GM12892 (cell line): Measurements from ENCODE around the gene LLGL1.

Source experiments
- POLR2AphosphoS5 ChIP-seq: IDR thresholded peaks from 2 replicates; pipeline ENCODE4 v1.6.1; 2011; ENCODE audit warnings: low read depth, low read length, control low read depth
- TAF1 ChIP-seq: IDR thresholded peaks from 2 replicates; pipeline ENCODE4 v1.6.1; 2011; ENCODE audit warnings: low read depth, mild to moderate bottlenecking, control low read depth, low read length, borderline replicate concordance

- TF ChIP-seq POLR2AphosphoS5 (no peak), TAF1 (no peak)
Observed at GRCh38 chr17:18179804-18180203, 45.6 kb upstream of the LLGL1 start.
